A375 (cell line): ENCODE results near the gene TRAF3IP1. TPM values are rescaled to one million over a fixed set of nuclear protein-coding genes. Genes with fewer than 3 reads are reported as not detected.

Source experiments
- small RNA-seq: library from RNA; depleted of rRNA; stranded (forward); fragments of <200 nt; gene quantifications from one replicate; pipeline ENCODE3, GENCODE V24; 2014
- total RNA-seq: library from RNA; depleted of rRNA; stranded (reverse); fragments of >200 nt; shearing (Covaris generic); gene quantifications from 2 replicates; pipeline ENCODE4 v1.2.3, GENCODE V29; 2014; rRNA removed

TRAF3IP1 gene
- 3.9 and 4.2 TPM in 2 replicates for total RNA-seq

GRCh38 chr2:238320246-238320647 lies at the start of gene TRAF3IP1:
Gene TRAF3IP1, plus strand, starts transcription at chr2:238320518. Its CDS starts 145 bp downstream, at chr2:238320663.

GRCh38 chr2:238287737-238288649 lies 32.3 kb upstream of the TRAF3IP1 start, which contains the start of gene PER2:
Gene PER2, minus strand, starts transcription at chr2:238288610. Its CDS starts 10,674 bp downstream, at chr2:238277936.

GRCh38 chr2:238426568-238427434 lies 106.5 kb downstream of the TRAF3IP1 start, which contains the start of gene ASB1:
Gene ASB1, plus strand, starts transcription at chr2:238426927. Its CDS starts 144 bp downstream, at chr2:238427071.

Small RNAs within 50 kb of the gene (small RNA-seq; reads per million reads assigned to genes)
- not detected for gene RNU6-234P

Other genes with a start within 250 kb of the TRAF3IP1 start
- 0.40 and 0.41 TPM in 2 replicates for gene ESPNL, start 220.2 kb upstream of the TRAF3IP1 start, total RNA-seq
- gene KLHL30, start 181.8 kb upstream of the TRAF3IP1 start, total RNA-seq = 0.04 and 0.08 TPM in 2 replicates
- gene ERFE, start 161.5 kb upstream of the TRAF3IP1 start, total RNA-seq = 11.2 and 14.8 TPM in 2 replicates
- gene ILKAP, start 116.8 kb upstream of the TRAF3IP1 start, total RNA-seq = 18.1 and 18.4 TPM in 2 replicates
- 13.4 and 16.1 TPM in 2 replicates for gene HES6, start 80.5 kb upstream of the TRAF3IP1 start, total RNA-seq
- gene PER2, start 31.9 kb upstream of the TRAF3IP1 start, total RNA-seq = 4.4 and 4.8 TPM in 2 replicates
- 29.0 and 29.5 TPM in 2 replicates for gene ASB1, start 106.4 kb downstream of the TRAF3IP1 start, total RNA-seq